Right hindlimb (tissue), 1 donor: ENCODE data around the gene ARL6IP4.
"Not testable (repeated sequence)": the region's sequence is repeated elsewhere in the genome, so short reads cannot be mapped to it uniquely, and the experiment has no call there.

ENCODE experiments used
- DNase-seq: peaks from one replicate; pipeline ENCODE4 v3.0.0-alpha.2; 2018

ARL6IP4 gene

DNA sequence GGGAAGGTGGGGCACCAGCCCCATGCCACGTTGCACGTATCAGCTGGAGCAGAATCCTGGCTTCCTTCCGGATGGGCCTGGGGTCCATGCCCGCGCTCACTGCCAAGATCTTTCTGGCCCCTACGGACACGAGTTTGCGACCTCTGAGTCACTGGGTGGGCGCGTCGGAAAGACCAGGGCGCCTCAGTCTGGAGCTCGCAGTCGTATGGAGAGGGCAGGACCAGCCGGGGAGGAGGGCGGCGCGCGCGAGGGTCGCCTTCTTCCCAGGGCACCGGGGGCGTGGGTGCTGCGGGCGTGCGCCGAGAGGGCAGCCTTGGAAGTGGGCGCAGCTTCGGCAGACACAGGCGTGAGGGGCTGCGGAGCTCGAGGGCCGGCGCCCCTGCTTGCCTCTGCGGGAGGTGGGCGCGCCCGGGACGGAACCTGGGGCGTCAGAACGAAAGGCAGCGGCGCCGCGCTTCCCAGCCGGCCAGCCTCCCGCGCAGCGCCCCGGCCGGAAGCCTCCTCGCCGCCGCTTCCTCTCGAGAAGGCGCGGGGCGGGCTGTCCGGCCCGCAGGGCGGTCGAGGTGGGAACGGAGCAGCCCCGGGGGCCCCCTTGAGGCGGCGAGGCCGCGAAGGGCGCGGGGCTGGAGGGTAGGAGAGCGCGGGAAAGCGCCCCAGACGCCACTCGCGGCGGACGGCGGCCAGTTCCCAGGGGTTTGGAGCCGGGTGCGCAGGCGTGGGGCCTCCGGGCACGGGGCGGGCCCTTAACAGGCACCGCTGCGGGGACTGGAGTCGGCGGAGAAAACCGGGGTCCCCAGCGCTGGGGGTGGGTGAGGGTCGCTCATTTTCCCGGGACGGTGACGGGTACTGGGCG lies at the start of gene ARL6IP4:
Gene ARL6IP4 (plus strand): TSS at position 499 of the 853 bp plus-strand sequence. CDS start 459 bp downstream, outside the sequence.
- peak; percentile 83 for DNase-seq

DNA sequence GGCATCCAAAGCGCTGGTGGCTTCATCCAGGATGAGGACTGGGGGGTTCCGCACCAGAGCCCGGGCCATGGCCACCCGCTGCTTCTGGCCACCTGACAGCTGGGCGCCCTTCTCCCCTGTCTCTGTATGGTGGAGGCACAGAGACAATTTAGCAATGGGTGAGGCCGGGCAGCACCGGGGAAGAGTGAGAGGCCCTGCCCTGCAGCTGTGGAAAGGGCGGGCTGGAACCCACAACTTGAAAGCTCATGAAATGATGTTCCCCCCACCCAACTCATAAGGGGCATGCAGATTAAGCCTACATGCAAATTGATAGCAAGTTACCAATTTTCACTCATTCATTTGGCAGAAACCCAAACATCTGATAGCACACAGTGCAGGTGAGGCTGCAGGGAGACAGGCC lies 48.3 kb upstream of the ARL6IP4 start:
- no peak for DNase-seq

DNA sequence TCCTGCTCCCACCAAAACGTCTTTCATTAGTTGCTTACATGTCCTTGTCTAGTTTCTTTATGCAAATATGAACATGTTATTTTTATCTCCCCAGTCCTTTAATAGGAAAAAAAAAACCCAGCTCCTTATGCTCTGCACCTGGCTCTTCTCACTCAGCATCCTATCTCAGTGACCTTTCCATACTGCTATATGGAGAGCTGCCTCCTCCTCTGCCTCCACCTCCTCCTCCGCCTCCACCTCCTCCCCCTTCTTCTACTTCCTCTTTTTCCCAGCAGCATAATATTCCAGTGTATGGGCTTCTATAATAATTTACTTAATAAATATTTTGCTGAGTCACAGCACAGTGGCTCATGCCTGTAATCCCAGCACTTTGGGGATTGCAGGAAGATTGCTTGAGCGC lies 45.8 kb upstream of the ARL6IP4 start:
- DNase-seq: no peak

DNA sequence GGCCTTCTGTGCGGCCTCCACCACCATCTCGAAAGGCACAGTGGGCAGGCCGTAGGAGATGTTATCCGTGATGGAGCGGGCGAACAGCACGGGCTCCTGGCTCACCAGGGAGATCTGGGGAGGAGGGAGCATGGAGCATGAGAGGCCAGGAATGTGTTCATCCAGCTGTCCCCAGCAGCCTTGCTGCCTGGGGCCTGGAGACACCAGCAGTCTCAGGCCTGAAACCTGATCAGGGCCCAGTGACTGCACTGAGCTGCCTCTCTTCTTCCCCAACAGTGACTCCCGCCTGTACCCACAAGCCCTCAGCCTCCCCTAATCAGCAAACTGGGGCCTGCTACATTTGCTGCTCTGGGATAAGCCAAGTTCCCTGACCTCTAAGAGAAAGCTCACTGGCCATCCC lies 45.2 kb upstream of the ARL6IP4 start:
- DNase-seq: no peak

GRCh38 chr12:122937622-122938091 lies 42.8 kb upstream of the ARL6IP4 start:
- DNase-seq: no peak

GRCh38 chr12:122939125-122939524 lies 41.4 kb upstream of the ARL6IP4 start:
- no peak for DNase-seq

GRCh38 chr12:122941351-122941750 lies 39.1 kb upstream of the ARL6IP4 start:
- not testable (repeated sequence) for DNase-seq

- DNase-seq: no peak
These were observed 37.8 kb upstream of the ARL6IP4 start for GRCh38 chr12:122942637-122943036.

DNA sequence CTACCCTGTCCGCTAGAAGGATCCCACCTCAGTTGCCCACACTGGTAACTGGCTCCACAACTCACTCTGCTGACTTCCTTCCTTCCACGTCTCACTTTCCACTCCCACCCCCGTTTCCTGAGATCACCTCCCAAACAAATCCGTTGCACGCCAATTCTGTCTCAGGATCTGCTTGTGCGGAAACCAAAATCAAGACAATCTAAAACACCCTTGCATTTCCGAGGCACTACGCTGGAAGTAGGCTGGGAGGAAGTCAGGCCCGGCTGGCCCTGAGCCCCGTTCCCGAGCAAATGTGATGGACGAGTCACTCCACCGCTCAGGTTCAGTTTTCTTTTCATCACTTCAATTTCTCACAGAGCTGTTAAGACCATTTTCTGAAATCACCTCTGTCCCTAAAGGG lies 37.3 kb upstream of the ARL6IP4 start:
- no peak for DNase-seq

GRCh38 chr12:122944605-122945592 lies 35.6 kb upstream of the ARL6IP4 start:
- peak; percentile 67 for DNase-seq

GRCh38 chr12:122946690-122947341 lies 33.7 kb upstream of the ARL6IP4 start:
- DNase-seq: peak; percentile 74

- DNase-seq: no peak
These were observed 33.1 kb upstream of the ARL6IP4 start for GRCh38 chr12:122947352-122947792.

DNA sequence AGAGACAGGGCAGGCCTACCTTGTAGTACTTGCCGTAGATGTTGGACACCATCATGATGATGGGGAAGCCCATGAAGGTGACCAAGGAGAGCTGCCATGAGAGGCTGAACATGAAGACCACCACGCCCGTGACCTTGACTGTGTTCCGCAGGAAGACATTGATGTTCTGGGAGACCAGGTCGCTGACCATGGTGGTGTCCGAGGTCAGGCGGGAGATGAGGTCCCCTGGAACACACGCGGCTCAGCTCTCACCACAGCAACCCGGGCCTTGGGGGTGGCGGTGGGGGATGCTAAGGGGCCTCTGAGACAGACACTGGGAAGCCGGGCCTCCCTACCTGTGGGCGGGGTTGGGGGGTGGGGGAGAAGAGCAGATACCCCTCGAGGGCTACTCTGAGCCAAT lies 31.9 kb upstream of the ARL6IP4 start:
- no peak for DNase-seq

GRCh38 chr12:122949405-122949804 lies 31.1 kb upstream of the ARL6IP4 start:
- DNase-seq: no peak

DNA sequence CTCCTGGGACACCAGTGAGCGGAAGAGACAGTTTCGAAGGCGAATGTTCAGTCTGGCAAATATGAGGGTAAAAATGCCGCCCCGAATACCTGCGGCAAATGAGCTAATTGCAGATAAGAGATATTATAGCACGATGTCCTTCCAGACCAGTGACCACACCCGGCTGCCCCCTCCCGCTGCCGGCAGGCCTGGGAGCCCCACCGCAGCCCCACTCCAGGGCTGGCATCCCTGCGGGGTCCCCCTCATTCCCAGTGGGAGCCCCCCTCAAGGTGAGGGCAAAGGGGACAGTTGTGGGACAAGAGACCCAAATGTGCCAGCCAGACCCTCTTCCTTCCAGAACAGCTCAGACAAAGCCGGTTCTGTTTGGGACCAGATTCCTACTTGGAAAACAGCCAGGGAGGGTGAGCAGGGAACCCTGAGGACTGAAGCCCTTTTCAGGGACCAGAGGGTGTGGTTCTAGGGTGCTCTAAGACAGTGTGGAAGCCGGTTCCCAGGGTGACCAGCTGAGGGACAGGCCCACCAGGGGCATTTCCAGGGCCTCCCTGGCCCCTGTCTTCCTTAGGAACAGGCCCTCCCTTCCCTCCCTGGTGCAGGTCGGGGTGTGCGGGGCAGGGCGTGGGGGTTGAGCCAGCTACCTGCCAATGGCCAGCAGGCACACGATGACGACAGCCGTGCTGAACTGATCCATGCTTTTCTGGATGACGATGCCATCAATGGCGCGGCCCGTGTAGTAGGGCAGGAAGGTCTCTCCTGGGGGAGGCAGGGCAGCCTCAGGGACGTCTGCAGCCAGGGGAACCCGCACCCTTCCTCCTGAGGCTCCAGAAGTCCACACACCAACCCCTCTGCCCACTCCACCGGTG lies 30.4 kb upstream of the ARL6IP4 start:
- DNase-seq: no peak

- no peak for DNase-seq
These were observed 29.1 kb upstream of the ARL6IP4 start for GRCh38 chr12:122951406-122951805.

- peak; percentile 76 for DNase-seq
These were observed 28.2 kb upstream of the ARL6IP4 start for GRCh38 chr12:122951979-122952892.

DNA sequence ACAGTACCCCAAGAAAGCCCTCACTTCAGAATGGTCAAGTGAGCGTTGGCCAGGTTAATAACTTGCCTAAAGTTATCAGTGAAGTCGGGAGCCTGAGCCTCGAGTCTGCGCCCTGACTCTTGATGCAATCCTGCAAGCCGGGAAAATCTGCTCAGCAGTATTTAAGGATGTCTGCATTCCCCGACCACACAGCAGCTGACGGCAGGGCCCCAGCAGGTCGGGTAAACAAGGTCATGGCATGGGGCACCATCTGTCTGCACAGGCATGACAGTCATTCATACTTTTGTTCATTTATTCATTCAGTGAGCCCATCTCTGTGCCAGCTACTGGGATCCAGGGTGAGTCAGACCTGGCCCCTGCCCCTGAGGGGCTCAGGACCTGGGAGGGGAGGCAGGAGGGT lies 25.3 kb upstream of the ARL6IP4 start:
- no peak for DNase-seq

GRCh38 chr12:122956035-122956434 lies 24.4 kb upstream of the ARL6IP4 start:
- no peak for DNase-seq

DNA sequence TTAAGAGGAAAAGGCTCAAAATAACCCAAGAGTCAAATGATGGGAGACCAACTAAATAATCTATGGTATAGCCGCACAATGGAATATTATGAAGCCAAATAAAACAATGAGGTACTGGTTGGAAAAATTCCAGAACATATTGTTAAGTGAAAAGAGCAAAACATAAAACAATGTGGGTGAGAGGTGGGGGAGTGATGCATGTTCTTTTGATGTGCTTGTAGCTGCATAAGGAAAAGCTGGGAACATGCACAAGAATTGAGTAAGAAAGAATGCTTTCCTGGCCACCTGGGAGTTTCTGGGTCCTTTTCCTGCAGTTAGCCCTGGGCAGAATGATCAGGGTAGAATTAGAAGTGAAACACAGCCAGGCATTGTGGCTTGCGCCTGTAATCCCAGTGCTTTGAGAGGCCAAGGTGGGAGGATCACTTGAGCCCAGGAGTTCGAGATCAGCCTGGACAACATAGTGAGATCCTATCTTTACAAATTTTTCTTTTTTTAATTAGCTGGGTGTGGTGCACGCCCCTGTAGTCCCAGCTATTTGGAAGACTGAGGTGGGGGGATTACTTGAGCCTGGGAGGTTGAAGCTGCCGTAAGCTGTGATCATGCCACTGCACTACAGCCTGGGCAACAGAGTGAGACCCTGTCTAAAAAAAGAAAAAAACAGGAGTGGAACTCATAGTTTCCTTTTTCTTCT lies 22.1 kb upstream of the ARL6IP4 start:
- no peak for DNase-seq
